Muscle layer of duodenum (tissue), 2 donors: ENCODE measurements around the gene EN2.

ENCODE experiments used
- H3K27ac ChIP-seq: one replicate; pipeline ENCODE4 v1.7.0; 2013; ENCODE audit warnings: mild to moderate bottlenecking, low read length
- H3K27me3 ChIP-seq: one replicate; pipeline ENCODE4 v1.7.0; 2013; ENCODE audit warnings: low read depth, mild to moderate bottlenecking, control low read depth, low read length
- H3K36me3 ChIP-seq, 2 donors: one replicate each; pipeline ENCODE4 v1.7.0; 2013; ENCODE audit warnings: low read length in 2 of 2, control low read depth in 1 of 2, mild to moderate bottlenecking in 1 of 2; ENCODE audit not compliant: insufficient read depth in 2 of 2, control insufficient read depth in 1 of 2
- H3K4me1 ChIP-seq, 2 donors: one replicate each; pipeline ENCODE4 v1.7.0; 2013; ENCODE audit warnings: low read length in 2 of 2, mild to moderate bottlenecking in 2 of 2, control low read depth in 1 of 2, moderate library complexity in 1 of 2; ENCODE audit not compliant: insufficient read depth in 2 of 2, control insufficient read depth in 1 of 2
- H3K4me3 ChIP-seq, 2 donors: one replicate each; pipeline ENCODE4 v1.7.0; 2013; ENCODE audit warnings: low read length in 2 of 2, low read depth in 1 of 2, mild to moderate bottlenecking in 1 of 2
- H3K9me3 ChIP-seq, 2 donors: one replicate each; pipeline ENCODE4 v1.7.0; 2013; ENCODE audit warnings: low read length in 2 of 2, control low read depth in 1 of 2, mild to moderate bottlenecking in 1 of 2; ENCODE audit not compliant: control insufficient read depth in 1 of 2
- donor health status: healthy.

EN2 gene

GRCh38 chr7:155454183-155455112, 3.5 kb upstream of the EN2 start:
- no peaks in the 10 kb centered on the region for H3K9me3 ChIP-seq
- H3K4me3 ChIP-seq: peak overlapping the region in 1 of 2 donors; percentile 26
- H3K36me3 ChIP-seq: no peaks in the 10 kb centered on the region
- H3K4me1 ChIP-seq: peaks cover 2 to 67% of the 10 kb centered on the region in 2 donors
- no peak overlapping the region for H3K27ac ChIP-seq
- peaks cover 79% of the 10 kb centered on the region for H3K27me3 ChIP-seq

- H3K36me3 ChIP-seq: no peaks in the 10 kb centered on the region
- H3K9me3 ChIP-seq: no peaks in the 10 kb centered on the region
- H3K4me3 ChIP-seq: no peak overlapping the region
- H3K4me1 ChIP-seq: peaks cover 2 to 64% of the 10 kb centered on the region in 2 donors
- peaks cover 79% of the 10 kb centered on the region for H3K27me3 ChIP-seq
- H3K27ac ChIP-seq: no peak overlapping the region
Observed at GRCh38 chr7:155455132-155455693, 2.7 kb upstream of the EN2 start.

GRCh38 chr7:155455776-155456737, 1.9 kb upstream of the EN2 start:
- Histone ChIP-seq H3K4me3 (peak overlapping the region in 1 of 2 donors; percentile 69), H3K27ac (no peak overlapping the region), H3K4me1 (peaks cover 2 to 56% of the 10 kb centered on the region in 2 donors), H3K9me3 (no peaks in the 10 kb centered on the region), H3K36me3 (no peaks in the 10 kb centered on the region), H3K27me3 (peaks cover 80% of the 10 kb centered on the region)

DNA sequence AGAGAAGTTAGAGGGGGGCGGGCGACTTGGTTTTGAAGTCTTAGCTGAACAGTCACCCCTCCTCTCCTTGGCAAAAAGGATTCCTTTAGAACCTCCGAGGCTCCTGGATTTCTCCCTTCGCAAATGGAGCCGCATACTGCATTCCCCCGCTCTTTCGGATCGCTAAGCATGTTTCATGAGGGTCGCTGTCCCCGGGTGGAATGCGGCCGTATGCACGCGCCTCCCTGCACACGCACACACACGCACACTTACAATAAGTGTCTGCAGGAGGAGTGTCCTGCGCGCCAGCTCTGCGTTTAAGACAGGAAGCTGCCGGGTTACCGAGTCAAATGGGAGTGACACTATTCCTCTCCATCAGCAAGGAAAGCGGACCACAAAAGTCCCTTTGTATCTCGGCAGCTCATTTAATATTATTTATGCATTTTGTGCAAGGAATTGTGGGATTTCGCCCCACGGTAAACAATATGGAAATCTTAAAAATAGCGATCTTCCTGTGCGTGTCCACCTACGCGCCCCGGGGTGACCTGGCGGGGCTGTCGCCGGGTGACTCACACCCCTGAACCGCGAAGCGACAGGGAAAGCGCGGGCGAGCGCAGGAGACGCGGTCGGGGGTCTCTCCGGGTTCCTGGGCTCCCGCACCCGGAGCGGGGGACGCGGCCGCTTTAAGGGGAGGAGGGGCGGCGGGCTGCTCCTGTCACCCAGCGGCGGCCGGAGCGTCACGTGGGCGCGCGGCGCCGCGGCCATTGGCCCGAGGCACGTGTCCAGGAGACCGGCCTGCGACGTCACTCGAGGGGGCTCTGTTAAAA, 988 bp upstream of the EN2 start:
- Histone ChIP-seq H3K27me3 (peaks cover 80% of the 10 kb centered on the region), H3K36me3 (no peaks in the 10 kb centered on the region), H3K9me3 (no peaks in the 10 kb centered on the region), H3K4me3 (peak overlapping the region; percentile 68 to 69), H3K27ac (no peak overlapping the region), H3K4me1 (peaks cover 2 to 53% of the 10 kb centered on the region in 2 donors)

DNA sequence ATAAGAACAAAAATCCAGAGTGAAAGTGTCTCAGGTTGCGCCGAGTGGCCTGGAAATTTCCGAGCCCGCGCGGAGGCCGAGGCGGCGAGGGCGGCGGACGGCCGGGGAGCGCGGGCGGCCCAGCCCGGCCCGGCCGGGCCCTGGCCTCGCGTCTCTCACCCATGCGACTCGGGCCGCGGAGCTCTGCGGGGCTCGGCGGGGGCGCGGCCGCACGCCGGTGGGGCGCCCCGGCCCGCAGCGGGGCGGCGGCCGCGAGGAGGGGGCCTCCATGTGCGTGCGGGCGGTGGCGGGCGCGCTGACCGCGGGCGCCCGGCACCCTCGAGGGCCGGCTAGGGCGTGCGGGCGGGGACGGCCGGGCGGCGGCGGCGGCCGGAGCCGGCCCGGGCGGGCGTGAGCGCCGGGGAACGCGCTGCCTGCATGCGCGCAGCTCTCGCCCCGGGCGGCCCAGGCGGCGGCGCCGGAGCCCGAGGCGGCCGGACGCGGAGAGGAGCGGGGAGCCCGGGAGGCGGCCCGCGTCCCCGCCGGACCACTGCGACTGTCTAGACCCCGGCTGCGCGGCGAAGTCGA, 302 bp upstream of the EN2 start:
- H3K9me3 ChIP-seq: no peaks in the 10 kb centered on the region
- no peaks in the 10 kb centered on the region for H3K36me3 ChIP-seq
- H3K27ac ChIP-seq: no peak overlapping the region
- peaks cover 2 to 53% of the 10 kb centered on the region in 2 donors for H3K4me1 ChIP-seq
- H3K27me3 ChIP-seq: peaks cover 83% of the 10 kb centered on the region
- peak overlapping the region in 1 of 2 donors; percentile 69 for H3K4me3 ChIP-seq

GRCh38 chr7:155458878-155459699, 1.2 kb downstream of the EN2 start:
- Histone ChIP-seq H3K9me3 (no peaks in the 10 kb centered on the region), H3K4me3 (peak overlapping the region in 1 of 2 donors; percentile 29), H3K4me1 (peaks cover 2 to 46% of the 10 kb centered on the region in 2 donors), H3K27ac (no peak overlapping the region), H3K36me3 (no peaks in the 10 kb centered on the region), H3K27me3 (peaks cover 84% of the 10 kb centered on the region)

DNA sequence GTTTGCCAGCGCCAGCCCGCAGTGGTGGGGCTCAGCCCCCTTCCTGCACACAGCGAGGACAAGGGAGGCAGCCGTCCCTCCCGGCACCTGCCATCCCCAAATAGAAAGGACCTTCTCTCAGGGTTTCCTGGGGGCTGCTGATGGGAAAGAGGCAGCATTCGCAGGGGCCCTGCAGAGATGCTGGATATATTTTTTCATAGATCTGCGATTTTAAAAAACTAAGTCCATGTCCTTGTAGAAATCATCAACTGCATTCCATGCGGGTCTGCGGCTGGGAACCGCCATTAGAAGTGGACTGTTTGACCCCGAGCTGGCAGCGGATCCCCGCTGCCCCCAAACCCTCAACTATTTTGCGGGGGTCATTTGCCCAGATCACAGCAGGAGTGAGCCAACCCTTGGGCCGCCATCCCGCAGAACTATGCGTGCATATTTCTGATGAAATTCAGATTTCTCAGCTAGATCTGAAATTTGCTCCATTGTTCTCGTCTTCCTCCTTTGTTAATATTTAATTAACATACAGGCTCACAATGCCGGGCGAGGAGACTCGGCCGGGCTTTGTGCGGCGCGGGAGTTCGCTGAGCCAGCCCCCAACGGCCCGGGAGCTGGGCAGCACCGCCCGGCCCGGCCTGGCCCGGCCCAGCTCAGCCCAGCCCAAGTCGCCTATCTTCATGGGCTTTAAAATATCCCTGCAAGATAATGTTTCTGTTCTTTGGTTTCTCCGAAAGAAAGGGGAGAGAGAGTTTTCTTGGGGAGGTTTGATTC, 2.0 kb downstream of the EN2 start:
- no peak overlapping the region for H3K4me3 ChIP-seq
- H3K4me1 ChIP-seq: peaks cover 2 to 38% of the 10 kb centered on the region in 2 donors
- no peaks in the 10 kb centered on the region for H3K36me3 ChIP-seq
- H3K27ac ChIP-seq: no peak overlapping the region
- no peaks in the 10 kb centered on the region for H3K9me3 ChIP-seq
- peaks cover 84% of the 10 kb centered on the region for H3K27me3 ChIP-seq

DNA sequence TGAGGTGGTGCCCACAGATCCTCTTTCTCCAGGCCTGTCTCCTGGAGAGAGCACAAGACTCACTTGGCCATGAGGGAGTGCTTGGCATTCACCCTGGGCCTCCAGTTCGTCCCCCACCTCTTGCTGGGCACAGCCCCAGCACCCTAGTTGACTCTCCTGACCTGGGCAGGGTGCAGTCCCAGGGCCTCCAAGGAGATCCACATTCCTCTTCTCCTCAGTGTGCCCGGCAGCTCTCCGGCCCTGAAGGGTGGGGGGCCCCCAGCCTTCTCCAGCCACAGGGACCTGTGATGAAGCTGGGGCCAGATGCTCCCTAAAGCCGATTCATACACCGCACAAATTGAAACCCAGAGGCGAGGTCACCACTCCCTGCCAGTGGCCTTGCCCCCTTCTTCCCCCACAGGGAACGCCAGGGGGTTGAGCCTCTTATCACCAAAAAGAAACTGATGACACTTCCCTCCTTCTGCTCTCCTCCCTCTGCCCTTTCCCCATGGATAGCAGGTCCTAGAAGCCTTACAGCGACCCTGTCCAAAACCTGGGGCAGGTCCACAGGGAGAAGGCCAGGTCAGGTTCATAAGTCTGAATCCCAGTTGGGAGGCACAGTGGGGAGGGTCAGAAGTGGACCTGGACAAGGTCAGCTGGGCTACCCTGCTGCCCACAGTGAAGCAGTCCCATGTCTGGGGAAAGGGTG, 3.1 kb downstream of the EN2 start:
- no peak overlapping the region for H3K27ac ChIP-seq
- no peaks in the 10 kb centered on the region for H3K9me3 ChIP-seq
- H3K4me3 ChIP-seq: no peak overlapping the region
- H3K36me3 ChIP-seq: no peaks in the 10 kb centered on the region
- peaks cover 2 to 35% of the 10 kb centered on the region in 2 donors for H3K4me1 ChIP-seq
- peaks cover 84% of the 10 kb centered on the region for H3K27me3 ChIP-seq

- Histone ChIP-seq H3K36me3 (no peaks in the 10 kb centered on the region), H3K9me3 (no peaks in the 10 kb centered on the region), H3K27ac (no peak overlapping the region), H3K4me1 (peaks cover 0 to 35% of the 10 kb centered on the region in 2 donors), H3K4me3 (no peak overlapping the region), H3K27me3 (peaks cover 84% of the 10 kb centered on the region)
Observed at GRCh38 chr7:155461631-155462030, 3.7 kb downstream of the EN2 start.
